HepG2 (cell line): ENCODE results near the gene HELLS. TPM values are rescaled to one million over a fixed set of nuclear protein-coding genes. Genes with fewer than 3 reads are reported as not detected.

Experiments
- ARNT ChIP-seq: fragments of 450-650 bp; IDR thresholded peaks from 2 replicates; pipeline ENCODE4 v1.6.1; 2017
- BRD4 ChIP-seq: sonication (generic); formaldehyde crosslinking; IDR thresholded peaks from 2 replicates; pipeline ENCODE4 v1.4.0; 2020; ENCODE audit warnings: missing genetic modification reagents
- CBX2 ChIP-seq, 2 experiments: fragments of 200-600 bp in 1 of 2; sonication (generic); formaldehyde crosslinking in 1 of 2; IDR thresholded peaks; 2 replicates each; pipeline versions ENCODE4 v1.7.0 to v1.8.1; 2018 to 2022; ENCODE audit warnings: low read depth in 2 of 2, low read length in 1 of 2, mild to moderate bottlenecking in 1 of 2, missing genetic modification reagents in 1 of 2
- MYC ChIP-seq: sonication (generic); formaldehyde crosslinking; IDR thresholded peaks from 2 replicates; pipeline ENCODE4 v1.9.0; 2021; ENCODE audit warnings: missing genetic modification reagents, borderline replicate concordance
- PBX3 ChIP-seq: sonication (generic); formaldehyde crosslinking; IDR thresholded peaks from 2 replicates; pipeline ENCODE4 v1.8.1; 2023; ENCODE audit warnings: missing genetic modification reagents, inconsistent platforms, borderline replicate concordance
- SAP130 ChIP-seq: IDR thresholded peaks from 2 replicates; pipeline ENCODE4 v1.6.1; 2016; ENCODE audit warnings: low read depth
- THRA ChIP-seq: sonication (generic); formaldehyde crosslinking; IDR thresholded peaks from 2 replicates; pipeline ENCODE4 v1.4.0; 2020; ENCODE audit warnings: missing genetic modification reagents, borderline replicate concordance
- ZBTB3 ChIP-seq: sonication (generic); formaldehyde crosslinking; IDR thresholded peaks from 2 replicates; pipeline ENCODE4 v1.4.0; 2020; ENCODE audit warnings: low read depth, mild to moderate bottlenecking, moderate library complexity, missing genetic modification reagents, borderline replicate concordance
- ZBTB43 ChIP-seq: sonication (generic); formaldehyde crosslinking; conservative IDR thresholded peaks from 2 replicates; pipeline ENCODE4 v1.4.0; 2020; ENCODE audit warnings: missing genetic modification reagents
- ZNF557 ChIP-seq: sonication (generic); formaldehyde crosslinking; IDR thresholded peaks from 2 replicates; pipeline ENCODE4 v1.4.0; 2020; ENCODE audit warnings: missing genetic modification reagents
- polyA plus RNA-seq, 8 experiments: library from polyadenylated mRNA; depleted of rRNA in 3 of 8; stranded (reverse) in 7 of 8; unstranded in 1 of 8; fragments of >200 nt; fragmentation: Illumina TruSeq in 4 of 8; extraction: Trizol in 4 of 8; gene quantifications; 2 replicates each; pipeline versions ENCODE4 v1.2.1 to v1.2.3, GENCODE V29; 2011 to 2016; ENCODE audit warnings: low read depth in 4 of 8, missing spikeins in 1 of 8, mixed read lengths in 1 of 8; ENCODE audit not compliant: insufficient read depth in 1 of 8
- total RNA-seq, 5 experiments: library from RNA; depleted of rRNA; stranded (reverse); fragments of >200 nt; fragmentation: Illumina TruSeq; extraction: Trizol; gene quantifications; 2 replicates each; pipeline ENCODE4 v1.2.3, GENCODE V29; 2016; ENCODE audit warnings: low read depth in 1 of 5
- TF ChIP-seq, protein P1 (sequence below): sonication (generic); formaldehyde crosslinking; IDR thresholded peaks from 2 replicates; pipeline ENCODE4 v1.8.0; 2022; ENCODE audit warnings: mild to moderate bottlenecking, missing genetic modification reagents; ENCODE audit not compliant: insufficient replicate concordance
- TF ChIP-seq, protein P2 (sequence below): sonication (generic); formaldehyde crosslinking; IDR thresholded peaks from 2 replicates; pipeline ENCODE4 v1.4.0; 2020; ENCODE audit warnings: missing genetic modification reagents, mild to moderate bottlenecking, borderline replicate concordance
- TF ChIP-seq, protein P3 (sequence below): sonication (generic); formaldehyde crosslinking; IDR thresholded peaks from 2 replicates; pipeline ENCODE4 v1.5.1; 2020; ENCODE audit warnings: missing genetic modification reagents, mild to moderate bottlenecking, borderline replicate concordance
- TF ChIP-seq, protein P4 (sequence below): sonication (generic); formaldehyde crosslinking; IDR thresholded peaks from 2 replicates; pipeline ENCODE4 v1.4.0; 2020; ENCODE audit warnings: missing genetic modification reagents

HELLS gene
- total and polyA plus RNA-seq, 2 of the 13 experiments (the other 11 are each of a cell fraction or from before 2014, with no cell fraction given), result 22.6 to 84.6 TPM

DNA sequence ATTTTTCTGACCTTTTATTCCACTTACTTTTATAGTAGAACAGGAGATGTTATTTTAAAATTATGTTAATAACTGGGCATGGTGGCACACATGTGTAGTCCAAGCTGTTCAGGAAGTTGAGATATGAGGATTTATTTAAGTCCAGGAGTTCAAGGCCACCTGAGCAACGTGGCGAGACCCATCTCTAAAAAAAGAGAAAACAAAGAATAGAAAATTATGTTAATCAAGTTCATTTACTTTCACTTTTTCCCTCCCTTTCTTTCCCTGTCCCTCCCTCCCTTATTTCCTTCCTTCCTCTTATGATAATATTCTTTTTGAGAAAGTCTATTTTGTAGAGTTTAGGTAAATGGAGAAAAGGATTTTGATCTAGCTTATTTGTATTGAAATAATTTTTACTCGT lies 48.9 kb upstream of the HELLS start (continued):
- TF ChIP-seq, protein P1, sequence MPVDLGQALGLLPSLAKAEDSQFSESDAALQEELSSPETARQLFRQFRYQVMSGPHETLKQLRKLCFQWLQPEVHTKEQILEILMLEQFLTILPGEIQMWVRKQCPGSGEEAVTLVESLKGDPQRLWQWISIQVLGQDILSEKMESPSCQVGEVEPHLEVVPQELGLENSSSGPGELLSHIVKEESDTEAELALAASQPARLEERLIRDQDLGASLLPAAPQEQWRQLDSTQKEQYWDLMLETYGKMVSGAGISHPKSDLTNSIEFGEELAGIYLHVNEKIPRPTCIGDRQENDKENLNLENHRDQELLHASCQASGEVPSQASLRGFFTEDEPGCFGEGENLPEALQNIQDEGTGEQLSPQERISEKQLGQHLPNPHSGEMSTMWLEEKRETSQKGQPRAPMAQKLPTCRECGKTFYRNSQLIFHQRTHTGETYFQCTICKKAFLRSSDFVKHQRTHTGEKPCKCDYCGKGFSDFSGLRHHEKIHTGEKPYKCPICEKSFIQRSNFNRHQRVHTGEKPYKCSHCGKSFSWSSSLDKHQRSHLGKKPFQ (CRISPR knock-in tag), result no peak
- TF ChIP-seq CBX2 (IDR thresholded peaks at IDR 0.05; ENCODE audit: low read depth, low read length), result no peak
- TF ChIP-seq CBX2 (CRISPR knock-in tag; IDR thresholded peaks at IDR 0.05; ENCODE audit: low read depth), result no peak
- TF ChIP-seq, protein P2, sequence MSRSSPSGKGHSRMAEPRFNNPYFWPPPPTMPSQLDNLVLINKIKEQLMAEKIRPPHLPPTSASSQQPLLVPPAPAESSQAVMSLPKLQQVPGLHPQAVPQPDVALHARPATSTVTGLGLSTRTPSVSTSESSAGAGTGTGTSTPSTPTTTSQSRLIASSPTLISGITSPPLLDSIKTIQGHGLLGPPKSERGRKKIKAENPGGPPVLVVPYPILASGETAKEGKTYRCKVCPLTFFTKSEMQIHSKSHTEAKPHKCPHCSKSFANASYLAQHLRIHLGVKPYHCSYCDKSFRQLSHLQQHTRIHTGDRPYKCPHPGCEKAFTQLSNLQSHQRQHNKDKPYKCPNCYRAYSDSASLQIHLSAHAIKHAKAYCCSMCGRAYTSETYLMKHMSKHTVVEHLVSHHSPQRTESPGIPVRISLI (CRISPR knock-in tag), result no peak
- no peak for TF ChIP-seq THRA
- no peak for TF ChIP-seq MYC (CRISPR knock-in tag)
- TF ChIP-seq PBX3 (CRISPR knock-in tag), result no peak
- TF ChIP-seq ARNT, result no peak
- TF ChIP-seq, protein P3, sequence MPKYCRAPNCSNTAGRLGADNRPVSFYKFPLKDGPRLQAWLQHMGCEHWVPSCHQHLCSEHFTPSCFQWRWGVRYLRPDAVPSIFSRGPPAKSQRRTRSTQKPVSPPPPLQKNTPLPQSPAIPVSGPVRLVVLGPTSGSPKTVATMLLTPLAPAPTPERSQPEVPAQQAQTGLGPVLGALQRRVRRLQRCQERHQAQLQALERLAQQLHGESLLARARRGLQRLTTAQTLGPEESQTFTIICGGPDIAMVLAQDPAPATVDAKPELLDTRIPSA (CRISPR knock-in tag), result no peak
- TF ChIP-seq ZNF557 (CRISPR knock-in tag), result no peak
- no peak for TF ChIP-seq ZBTB43 (CRISPR knock-in tag)
- TF ChIP-seq ZBTB3, result no peak
- TF ChIP-seq BRD4 (CRISPR knock-in tag), result no peak
- TF ChIP-seq SAP130 (CRISPR knock-in tag), result peak; percentile 42; the same call in 1 of the 2 replicates
- TF ChIP-seq, protein P4, sequence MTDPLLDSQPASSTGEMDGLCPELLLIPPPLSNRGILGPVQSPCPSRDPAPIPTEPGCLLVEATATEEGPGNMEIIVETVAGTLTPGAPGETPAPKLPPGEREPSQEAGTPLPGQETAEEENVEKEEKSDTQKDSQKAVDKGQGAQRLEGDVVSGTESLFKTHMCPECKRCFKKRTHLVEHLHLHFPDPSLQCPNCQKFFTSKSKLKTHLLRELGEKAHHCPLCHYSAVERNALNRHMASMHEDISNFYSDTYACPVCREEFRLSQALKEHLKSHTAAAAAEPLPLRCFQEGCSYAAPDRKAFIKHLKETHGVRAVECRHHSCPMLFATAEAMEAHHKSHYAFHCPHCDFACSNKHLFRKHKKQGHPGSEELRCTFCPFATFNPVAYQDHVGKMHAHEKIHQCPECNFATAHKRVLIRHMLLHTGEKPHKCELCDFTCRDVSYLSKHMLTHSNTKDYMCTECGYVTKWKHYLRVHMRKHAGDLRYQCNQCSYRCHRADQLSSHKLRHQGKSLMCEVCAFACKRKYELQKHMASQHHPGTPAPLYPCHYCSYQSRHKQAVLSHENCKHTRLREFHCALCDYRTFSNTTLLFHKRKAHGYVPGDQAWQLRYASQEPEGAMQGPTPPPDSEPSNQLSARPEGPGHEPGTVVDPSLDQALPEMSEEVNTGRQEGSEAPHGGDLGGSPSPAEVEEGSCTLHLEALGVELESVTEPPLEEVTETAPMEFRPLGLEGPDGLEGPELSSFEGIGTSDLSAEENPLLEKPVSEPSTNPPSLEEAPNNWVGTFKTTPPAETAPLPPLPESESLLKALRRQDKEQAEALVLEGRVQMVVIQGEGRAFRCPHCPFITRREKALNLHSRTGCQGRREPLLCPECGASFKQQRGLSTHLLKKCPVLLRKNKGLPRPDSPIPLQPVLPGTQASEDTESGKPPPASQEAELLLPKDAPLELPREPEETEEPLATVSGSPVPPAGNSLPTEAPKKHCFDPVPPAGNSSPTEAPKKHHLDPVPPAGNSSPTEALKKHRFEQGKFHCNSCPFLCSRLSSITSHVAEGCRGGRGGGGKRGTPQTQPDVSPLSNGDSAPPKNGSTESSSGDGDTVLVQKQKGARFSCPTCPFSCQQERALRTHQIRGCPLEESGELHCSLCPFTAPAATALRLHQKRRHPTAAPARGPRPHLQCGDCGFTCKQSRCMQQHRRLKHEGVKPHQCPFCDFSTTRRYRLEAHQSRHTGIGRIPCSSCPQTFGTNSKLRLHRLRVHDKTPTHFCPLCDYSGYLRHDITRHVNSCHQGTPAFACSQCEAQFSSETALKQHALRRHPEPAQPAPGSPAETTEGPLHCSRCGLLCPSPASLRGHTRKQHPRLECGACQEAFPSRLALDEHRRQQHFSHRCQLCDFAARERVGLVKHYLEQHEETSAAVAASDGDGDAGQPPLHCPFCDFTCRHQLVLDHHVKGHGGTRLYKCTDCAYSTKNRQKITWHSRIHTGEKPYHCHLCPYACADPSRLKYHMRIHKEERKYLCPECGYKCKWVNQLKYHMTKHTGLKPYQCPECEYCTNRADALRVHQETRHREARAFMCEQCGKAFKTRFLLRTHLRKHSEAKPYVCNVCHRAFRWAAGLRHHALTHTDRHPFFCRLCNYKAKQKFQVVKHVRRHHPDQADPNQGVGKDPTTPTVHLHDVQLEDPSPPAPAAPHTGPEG (CRISPR knock-in tag), result no peak
